T-cell (primary cell): Measurements from ENCODE around the gene PRDM8. TPM values are rescaled to one million over a fixed set of nuclear protein-coding genes. Genes with fewer than 3 reads are reported as not detected.

Experiments used
- ATAC-seq, 4 experiments: fragments of 200-7000 bp in 3 of 4; fragments of 150-1000 bp in 1 of 4; cut with Tn5 transposase; replicated peaks in 1 of 4; 1 replicate in 3 of 4; 2 replicates in 1 of 4; pipeline ENCODE4 v1.10.0; 2021; ENCODE audit warnings: moderate library complexity in 3 of 4, mild to moderate bottlenecking in 2 of 4, moderate number of reproducible peaks in 1 of 4
- CTCF ChIA-PET, 2 donors: fragments of 300-600 bp; sonication (Branson Sonifier 250); formaldehyde crosslinking; loops; one replicate each; lab custom pipeline; 2022; ENCODE audit warnings: antibody characterized with exemption in 2 of 2; lab: Charles Lee
- POLR2A ChIA-PET, 2 donors: fragments of 300-600 bp; sonication (Branson Sonifier 250); formaldehyde crosslinking; loops; one replicate each; lab custom pipeline; 2022; ENCODE audit warnings: antibody characterized with exemption in 2 of 2; lab: Charles Lee
- DNase-seq, 35 experiments: peaks; one replicate each; pipeline versions ENCODE4 v3.0.0 to v3.0.0-alpha.2; 2013 to 2023
- H3K27ac ChIP-seq: one replicate; pipeline ENCODE4 v1.5.1; 2013; ENCODE audit warnings: low read length
- H3K27me3 ChIP-seq, 2 experiments: replicated peaks in 1 of 2; 1 replicate in 1 of 2; 2 replicates in 1 of 2; pipeline versions ENCODE4 v1.6.1 to v1.7.0; 2013; ENCODE audit warnings: low read length in 1 of 2, mixed read lengths in 1 of 2; ENCODE audit not compliant: control insufficient read depth in 2 of 2, insufficient read depth in 2 of 2; ENCODE audit errors: extremely low read depth in 1 of 2
- H3K36me3 ChIP-seq, 2 donors: 1 replicate in 1 of 2; 2 replicates in 1 of 2; pipeline versions ENCODE4 v1.6.1 to v1.7.0; 2013; ENCODE audit warnings: low read length in 1 of 2; ENCODE audit not compliant: control insufficient read depth in 2 of 2, insufficient read depth in 1 of 2; ENCODE audit errors: extremely low read depth in 1 of 2
- H3K4me1 ChIP-seq, 2 experiments: 1 replicate in 1 of 2; 2 replicates in 1 of 2; pipeline versions ENCODE4 v1.6.1 to v1.7.0; 2013; ENCODE audit warnings: low read length in 2 of 2, mixed read lengths in 1 of 2; ENCODE audit not compliant: insufficient read depth in 2 of 2, control insufficient read depth in 1 of 2; ENCODE audit errors: extremely low read depth in 1 of 2
- H3K4me3 ChIP-seq, 2 donors: 1 replicate in 1 of 2; 2 replicates in 1 of 2; pipeline versions ENCODE4 v1.5.1 to v1.7.0; 2013; ENCODE audit warnings: mild to moderate bottlenecking in 2 of 2, low read length in 1 of 2, moderate library complexity in 1 of 2; ENCODE audit not compliant: control insufficient read depth in 1 of 2; ENCODE audit errors: extremely low read depth in 1 of 2
- H3K9me3 ChIP-seq: 2 replicates; pipeline ENCODE4 v1.7.0; 2013
- H3K27ac Mint-ChIP-seq, 2 donors: one replicate each; pipeline ENCODE4 v1.8.0; 2020 to 2021; ENCODE audit warnings: mild to moderate bottlenecking in 2 of 2, mixed read lengths in 2 of 2
- H3K27me3 Mint-ChIP-seq, 2 donors: one replicate each; pipeline ENCODE4 v1.8.0; 2021 to 2022; ENCODE audit warnings: mixed read lengths in 2 of 2
- H3K36me3 Mint-ChIP-seq: one replicate; pipeline ENCODE4 v1.8.0; 2021; ENCODE audit warnings: mixed read lengths
- H3K4me1 Mint-ChIP-seq, 3 donors: one replicate each; pipeline ENCODE4 v1.8.0; 2020 to 2022; ENCODE audit warnings: mixed read lengths in 3 of 3, mild to moderate bottlenecking in 1 of 3
- H3K4me3 Mint-ChIP-seq, 3 donors: one replicate each; pipeline ENCODE4 v1.8.0; 2020 to 2022; ENCODE audit warnings: mild to moderate bottlenecking in 3 of 3, mixed read lengths in 3 of 3, moderate library complexity in 3 of 3
- H3K9me3 Mint-ChIP-seq, 3 donors: one replicate each; pipeline ENCODE4 v1.8.0; 2020 to 2022; ENCODE audit warnings: mixed read lengths in 3 of 3
- WGBS: methylation state at CpG from one replicate; pipeline ENCODE4 v1.1.5; 2013; ENCODE audit warnings: missing lambda C conversion rate; ENCODE audit not compliant: insufficient coverage; 5-methylcytosine and 5-hydroxymethylcytosine counted together
- total RNA-seq, 35 experiments: library from RNA in 6 of 35; stranded (reverse) in 6 of 35; fragments of 120-200 nt in 1 of 35; gene quantifications; one replicate each; pipeline versions ENCODE4 v1.2.1 to v1.2.4 and lab custom pipeline; 2013 to 2026

Gene PRDM8
- total RNA-seq, 5 donors from 2014 or later (not counting 1 experiment from before 2014, with no cell fraction given): 10.5 to 18.7 (median 14.1) TPM

- no peaks in the 10 kb centered on the region for H3K9me3 ChIP-seq
- Mint-ChIP-seq H3K4me3 (no peak overlapping the region), H3K27me3 (peaks cover 15 to 30% of the 10 kb centered on the region in 2 donors), H3K4me1 (no peaks in the 10 kb centered on the region), H3K27ac (no peak overlapping the region), H3K9me3 (no peaks in the 10 kb centered on the region), H3K36me3 (no peaks in the 10 kb centered on the region)
- ChIA-PET POLR2A (no interaction called here), CTCF (no interaction called here)
- ATAC-seq: no peak
- DNase-seq: no peak
- H3K27ac ChIP-seq: no peak overlapping the region
- no peaks in the 10 kb centered on the region for H3K4me1 ChIP-seq
- no peak overlapping the region for H3K4me3 ChIP-seq
- no peaks in the 10 kb centered on the region for H3K36me3 ChIP-seq
- WGBS: 47% methylated on average over 3 of the region's 4 CpGs
- peaks cover 0 to 14% of the 10 kb centered on the region in 2 experiments for H3K27me3 ChIP-seq
These were observed 56.2 kb downstream of the PRDM8 start for GRCh38 chr4:80253510-80253909.

Other genes starting within 250 kb of the PRDM8 start
- gene ANTXR2, start 124.3 kb upstream of the PRDM8 start, total RNA-seq: 10 to 100 TPM; 45.1 to 64.3 (median 48.2) TPM
- under 1 TPM in 2 of 5 donors, not detected in 3; 0.07 to 0.18 TPM for gene FGF5, start 69.2 kb downstream of the PRDM8 start, total RNA-seq
- under 1 TPM in 1 of 5 donors, not detected in 4; 0.35 TPM for gene CFAP299, start 138.2 kb downstream of the PRDM8 start, total RNA-seq